ENCODE results near the gene CACNA1C. TPM values are rescaled to one million over a fixed set of nuclear protein-coding genes. Genes with fewer than 3 reads are reported as not detected.

Gene CACNA1C
- total RNA-seq, 4 donors from 2014 or later = 3.8 to 13.6 (median 5.7) TPM

DNA sequence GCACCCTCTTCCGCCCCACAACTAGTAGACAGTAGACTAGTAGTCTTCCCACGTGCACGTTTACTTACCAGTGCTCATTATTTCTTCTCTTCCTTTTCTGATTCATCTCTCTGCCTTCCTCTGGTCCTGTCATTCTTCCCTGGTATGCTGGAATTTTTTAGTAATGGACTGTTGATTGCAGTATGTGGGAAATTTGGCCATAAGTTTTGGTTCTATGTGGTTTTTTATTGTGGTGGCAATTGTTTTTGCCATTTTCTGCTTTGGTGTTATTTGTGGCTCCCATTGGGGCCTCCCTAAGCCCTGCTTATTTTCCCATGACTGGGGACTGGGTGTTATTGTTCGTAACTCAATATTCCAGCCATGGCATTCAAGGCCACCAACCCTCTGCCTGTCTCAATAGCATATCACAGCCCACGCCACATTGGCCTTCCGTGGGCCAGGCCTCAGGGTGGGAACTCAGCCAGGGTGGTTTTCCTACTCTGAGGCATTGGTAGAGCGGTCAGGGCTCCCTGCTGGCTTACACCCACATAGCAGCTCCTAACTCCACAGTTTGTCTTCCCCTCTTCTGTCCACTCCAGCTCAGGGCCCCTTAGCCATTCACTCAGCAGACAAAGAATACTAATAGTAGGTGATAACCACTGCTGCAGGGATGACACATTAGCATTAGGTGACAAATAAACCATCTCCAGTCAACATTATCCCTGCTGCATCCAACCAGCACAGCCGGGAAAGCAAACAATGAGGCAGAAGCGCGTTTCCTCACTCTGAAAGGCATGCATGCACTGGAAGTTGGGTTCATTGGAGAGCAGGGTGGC lies 321.5 kb downstream of the CACNA1C start:
- TF ChIP-seq, protein P1, sequence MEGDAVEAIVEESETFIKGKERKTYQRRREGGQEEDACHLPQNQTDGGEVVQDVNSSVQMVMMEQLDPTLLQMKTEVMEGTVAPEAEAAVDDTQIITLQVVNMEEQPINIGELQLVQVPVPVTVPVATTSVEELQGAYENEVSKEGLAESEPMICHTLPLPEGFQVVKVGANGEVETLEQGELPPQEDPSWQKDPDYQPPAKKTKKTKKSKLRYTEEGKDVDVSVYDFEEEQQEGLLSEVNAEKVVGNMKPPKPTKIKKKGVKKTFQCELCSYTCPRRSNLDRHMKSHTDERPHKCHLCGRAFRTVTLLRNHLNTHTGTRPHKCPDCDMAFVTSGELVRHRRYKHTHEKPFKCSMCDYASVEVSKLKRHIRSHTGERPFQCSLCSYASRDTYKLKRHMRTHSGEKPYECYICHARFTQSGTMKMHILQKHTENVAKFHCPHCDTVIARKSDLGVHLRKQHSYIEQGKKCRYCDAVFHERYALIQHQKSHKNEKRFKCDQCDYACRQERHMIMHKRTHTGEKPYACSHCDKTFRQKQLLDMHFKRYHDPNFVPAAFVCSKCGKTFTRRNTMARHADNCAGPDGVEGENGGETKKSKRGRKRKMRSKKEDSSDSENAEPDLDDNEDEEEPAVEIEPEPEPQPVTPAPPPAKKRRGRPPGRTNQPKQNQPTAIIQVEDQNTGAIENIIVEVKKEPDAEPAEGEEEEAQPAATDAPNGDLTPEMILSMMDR (IDR thresholded peaks at IDR 0.05) = no peak
- DNase-seq (ENCODE audit: low spot score) (no peak), ATAC-seq (ENCODE audit: low FRiP score) (no peak)

DNA sequence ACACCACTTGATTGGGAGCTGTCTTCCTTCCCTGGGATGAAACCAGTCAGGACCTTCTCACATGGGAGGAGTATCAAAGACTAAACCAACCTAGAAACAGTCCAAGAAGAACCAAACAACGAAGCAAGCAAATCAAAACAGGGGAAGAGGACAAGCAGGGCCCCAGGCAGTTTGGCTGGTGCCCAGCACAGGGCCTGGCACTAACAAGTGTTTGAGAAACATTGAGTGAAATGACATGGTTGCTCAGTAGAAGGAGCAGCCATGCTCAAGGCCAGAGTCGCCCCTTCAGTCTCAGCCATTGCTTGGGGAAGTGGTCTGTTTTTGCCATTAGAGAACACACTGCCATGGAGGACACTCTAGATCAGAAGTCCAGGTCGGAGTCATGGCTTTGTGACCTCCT lies 323.1 kb downstream of the CACNA1C start:
- TF ChIP-seq, protein P1 (IDR thresholded peaks at IDR 0.05) = no peak
- ATAC-seq (ENCODE audit: low FRiP score) (no peak), DNase-seq (ENCODE audit: low spot score) (no peak)

DNA sequence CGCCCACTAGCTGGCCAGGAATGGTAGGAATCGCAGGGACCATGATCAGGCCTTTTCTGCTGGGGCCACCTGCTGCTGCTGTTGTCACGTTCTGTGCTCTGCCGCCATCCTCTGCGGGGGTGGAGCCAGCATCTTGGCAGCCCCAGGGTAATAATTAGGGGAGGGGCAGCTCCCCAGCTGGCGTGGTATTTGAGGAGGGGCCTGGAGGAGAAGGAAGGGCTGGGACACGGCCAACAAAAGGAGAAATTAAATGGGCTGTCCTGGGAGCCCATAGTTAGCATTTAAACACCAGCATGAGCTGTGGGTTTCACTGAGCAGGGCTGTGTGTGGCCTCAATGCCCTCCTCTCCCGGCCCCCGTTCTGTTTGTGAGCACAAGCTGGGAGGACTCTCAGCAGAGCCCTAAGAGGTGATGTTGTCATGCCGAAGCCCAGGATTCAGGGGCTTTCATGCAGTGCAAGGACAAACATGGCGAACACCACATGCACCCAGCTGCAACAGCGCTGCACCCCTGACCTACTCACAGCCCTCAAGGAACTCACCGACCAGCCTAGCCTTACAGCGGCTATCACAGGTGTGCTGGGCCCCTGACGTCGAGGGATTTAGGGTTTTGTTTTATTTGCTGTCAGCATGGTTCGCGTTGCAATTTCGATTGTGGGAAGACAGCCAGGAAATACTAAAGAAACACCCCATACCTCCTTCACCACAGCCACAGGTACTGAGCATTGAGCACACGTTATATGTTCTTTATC lies 324.3 kb downstream of the CACNA1C start:
- DNase-seq (ENCODE audit: low spot score) = no peak
- ATAC-seq (ENCODE audit: low FRiP score) = no peak
- TF ChIP-seq, protein P1 (IDR thresholded peaks at IDR 0.05) = no peak

DNA sequence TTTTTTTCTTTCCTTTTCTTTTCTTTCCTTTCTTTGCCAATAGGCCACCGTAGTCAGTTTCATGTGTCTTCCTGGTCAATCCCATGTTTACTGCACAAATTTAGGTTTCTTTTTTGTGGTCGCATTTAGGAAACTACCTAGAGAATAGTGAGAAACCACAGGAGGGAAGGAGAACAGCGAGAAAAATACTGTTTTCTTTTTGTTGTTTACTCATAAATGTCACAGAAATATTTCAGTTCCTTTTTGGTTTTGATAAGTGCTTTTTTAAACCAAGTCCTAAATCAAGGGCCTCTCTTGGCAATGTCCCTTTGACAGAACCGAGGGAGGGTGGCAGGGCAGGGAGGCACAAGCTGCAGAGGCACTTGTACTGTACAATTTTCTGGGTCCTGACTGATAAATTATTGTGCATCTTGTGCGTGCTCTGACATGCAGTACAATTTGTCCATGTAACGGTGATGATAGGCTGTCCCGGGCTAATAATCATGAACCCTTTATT lies 326.1 kb downstream of the CACNA1C start:
- TF ChIP-seq, protein P1 (IDR thresholded peaks at IDR 0.05) = no peak
- DNase-seq (ENCODE audit: low spot score) (no peak), ATAC-seq (ENCODE audit: low FRiP score) (no peak)

DNA sequence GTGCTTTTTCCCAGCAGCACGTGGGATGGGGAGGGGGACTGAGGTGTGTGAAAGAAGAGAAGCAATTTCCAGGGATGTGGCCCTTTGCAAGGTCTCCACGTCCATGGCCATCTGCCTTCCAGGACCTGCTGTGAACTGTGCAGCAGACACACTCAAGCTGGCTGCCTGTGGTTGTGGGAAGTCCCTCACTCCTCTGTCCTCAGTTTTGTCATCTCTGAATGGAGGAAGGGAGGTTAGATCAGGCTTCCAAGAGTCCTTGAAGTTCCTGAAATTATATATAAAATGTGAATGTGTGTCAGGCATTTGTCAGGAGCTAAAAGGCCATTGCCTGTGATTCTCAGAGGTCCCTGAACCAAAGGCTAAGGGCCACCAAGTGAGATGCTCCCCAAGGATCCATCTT lies 328.2 kb downstream of the CACNA1C start:
- no peak for ATAC-seq (ENCODE audit: low FRiP score)
- TF ChIP-seq, protein P1 (IDR thresholded peaks at IDR 0.05) = no peak
- no peak for DNase-seq (ENCODE audit: low spot score)

DNA sequence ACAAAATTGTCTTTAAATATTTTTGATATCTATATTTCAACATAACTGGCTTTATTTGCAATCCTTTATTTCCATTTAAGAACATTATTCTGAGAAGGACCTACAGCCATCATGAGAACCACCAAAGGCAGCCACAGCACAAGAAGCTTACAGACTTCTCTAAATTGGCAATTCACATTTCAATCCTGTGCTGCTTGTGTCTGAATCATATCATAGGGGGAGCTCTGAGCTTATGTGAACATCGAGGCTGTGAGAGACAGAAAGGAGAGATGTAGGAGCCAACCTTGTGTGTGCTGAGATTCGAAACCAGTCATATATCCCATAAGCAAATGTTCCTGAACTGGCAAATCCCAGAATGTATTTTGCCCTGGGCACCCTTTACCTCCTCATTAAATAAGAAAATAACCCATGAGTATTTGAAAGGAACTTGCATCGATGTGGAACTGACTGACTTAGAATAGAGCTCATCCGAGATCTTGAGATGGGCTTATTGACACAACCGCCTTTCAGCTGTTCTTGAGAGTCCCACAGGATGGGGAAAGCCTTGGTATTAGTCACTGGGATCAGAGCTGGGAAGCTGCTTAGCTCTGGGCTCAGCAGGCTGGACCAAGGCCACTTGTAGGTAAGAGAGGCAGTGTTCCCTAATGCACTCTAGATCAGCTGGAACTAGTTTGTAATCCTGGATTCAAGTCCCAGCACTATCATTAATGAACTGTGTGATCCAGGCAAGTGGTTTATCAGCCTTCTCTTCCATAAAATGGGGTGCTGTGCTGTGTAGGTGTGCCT lies 329.8 kb downstream of the CACNA1C start:
- DNase-seq (ENCODE audit: low spot score) (no peak), ATAC-seq (ENCODE audit: low FRiP score) (no peak)
- TF ChIP-seq, protein P1 (IDR thresholded peaks at IDR 0.05) = no peak
